Right lobe of liver (tissue), 6 donors: ENCODE results near the gene KLF15. TPM values are rescaled to one million over a fixed set of nuclear protein-coding genes. Genes with fewer than 3 reads are reported as not detected.

Source experiments
- ATAC-seq, 4 donors: fragments of 200-7000 bp; cut with Tn5 transposase; one replicate each; pipeline ENCODE4 v1.9.1; 2020; ENCODE audit warnings: mild to moderate bottlenecking in 4 of 4, moderate library complexity in 4 of 4
- DNase-seq, 3 donors: peaks; one replicate each; pipeline ENCODE4 v3.0.0-alpha.2; 2020
- H3K27ac ChIP-seq, 3 donors: fragments of 200-600 bp; one replicate each; pipeline ENCODE4 v1.8.0; 2022
- H3K27me3 ChIP-seq, 2 donors: fragments of 200-600 bp; one replicate each; pipeline ENCODE4 v1.8.0; 2022
- H3K36me3 ChIP-seq, 4 donors: fragments of 200-600 bp; sonication (generic) in 1 of 4; one replicate each; pipeline versions ENCODE4 v1.5.1 to v1.8.0; 2017 to 2022; ENCODE audit warnings: control low read depth in 1 of 4
- H3K4me1 ChIP-seq, 4 donors: fragments of 200-600 bp; sonication (generic) in 1 of 4; one replicate each; pipeline versions ENCODE4 v1.5.1 to v1.8.0; 2017 to 2022; ENCODE audit warnings: control low read depth in 1 of 4
- H3K4me3 ChIP-seq, 3 donors: fragments of 200-600 bp; one replicate each; pipeline ENCODE4 v1.8.0; 2022
- H3K9me3 ChIP-seq, 4 donors: fragments of 200-600 bp; sonication (generic) in 1 of 4; one replicate each; pipeline versions ENCODE4 v1.5.1 to v1.8.0; 2017 to 2022; ENCODE audit warnings: control low read depth in 1 of 4
- POLR2A ChIP-seq: fragments of 450-650 bp; IDR thresholded peaks from one replicate; pipeline ENCODE4 v1.6.1; 2017; ENCODE audit warnings: antibody characterized with exemption, mild to moderate bottlenecking
- WGBS: methylation state at CpG from one replicate; pipeline ENCODE4 v1.1.6; 2018; ENCODE audit warnings: low coverage, low lambda C conversion rate; ENCODE audit not compliant: insufficient coverage; ENCODE audit errors: missing lambda C conversion rate; 5-methylcytosine and 5-hydroxymethylcytosine counted together
- intact Hi-C, 2 donors: fragments of 100-400 bp; cut with DNase I; formaldehyde crosslinking; loops; one replicate each; pipeline versions ENCODE4 v1.11.2 to v1.14.1; 2022
- total RNA-seq, 6 experiments: library from RNA; depleted of rRNA in 2 of 6; stranded (reverse); fragments of >200 nt in 2 of 6; fragmentation: NEBNext Ultra II Directional in 3 of 6; extraction: Animal tissue kit (Norgen Biotek cat#: 25700) in 3 of 6; gene quantifications; one replicate each; pipeline versions ENCODE4 v1.1.0 to v1.2.4, GENCODE V29; 2016 to 2023
- TF ChIP-seq, protein P1 (sequence below), 4 donors: fragments of 200-600 bp in 3 of 4; fragments of 450-650 bp in 1 of 4; IDR thresholded peaks; one replicate each; pipeline versions ENCODE4 v1.5.1 to v1.8.0; 2016 to 2022; ENCODE audit warnings: antibody characterized with exemption in 4 of 4, mild to moderate bottlenecking in 2 of 4
- donor health status: DM: no; HTN: yes; CAD: no.
- donor health status: DM: no; HTN: no; CAD: no.
- donor health status: DM: no; HTN: no; CAD: no.
- donor health status: DM: no; HTN: yes; CAD: no.
- donor health status: DM: no; HTN: yes; CAD: no.

KLF15 gene
- total RNA-seq, 6 experiments from 2014 or later = 14.4 to 112 (median 89.3) TPM

DNA sequence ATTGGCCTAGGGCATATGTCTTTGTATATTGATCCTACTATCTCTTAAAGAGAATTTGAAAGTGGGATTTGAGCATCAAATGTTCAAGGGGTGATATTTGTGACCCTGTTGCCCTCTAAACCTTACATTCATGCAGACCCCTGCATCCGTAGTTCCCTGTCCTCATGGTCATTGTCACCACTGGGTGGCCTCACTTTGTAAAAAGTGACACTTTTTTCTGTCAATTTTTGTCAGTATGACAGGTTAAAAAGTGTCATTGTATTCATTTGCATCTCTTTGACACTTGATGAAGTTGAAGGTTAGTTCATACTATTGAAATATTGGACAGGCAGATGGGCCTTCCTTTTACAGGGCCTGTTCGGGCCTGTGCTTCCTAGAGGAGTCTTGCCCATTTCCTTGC is 12.3 kb upstream of the KLF15 start:
- TF ChIP-seq, protein P1, sequence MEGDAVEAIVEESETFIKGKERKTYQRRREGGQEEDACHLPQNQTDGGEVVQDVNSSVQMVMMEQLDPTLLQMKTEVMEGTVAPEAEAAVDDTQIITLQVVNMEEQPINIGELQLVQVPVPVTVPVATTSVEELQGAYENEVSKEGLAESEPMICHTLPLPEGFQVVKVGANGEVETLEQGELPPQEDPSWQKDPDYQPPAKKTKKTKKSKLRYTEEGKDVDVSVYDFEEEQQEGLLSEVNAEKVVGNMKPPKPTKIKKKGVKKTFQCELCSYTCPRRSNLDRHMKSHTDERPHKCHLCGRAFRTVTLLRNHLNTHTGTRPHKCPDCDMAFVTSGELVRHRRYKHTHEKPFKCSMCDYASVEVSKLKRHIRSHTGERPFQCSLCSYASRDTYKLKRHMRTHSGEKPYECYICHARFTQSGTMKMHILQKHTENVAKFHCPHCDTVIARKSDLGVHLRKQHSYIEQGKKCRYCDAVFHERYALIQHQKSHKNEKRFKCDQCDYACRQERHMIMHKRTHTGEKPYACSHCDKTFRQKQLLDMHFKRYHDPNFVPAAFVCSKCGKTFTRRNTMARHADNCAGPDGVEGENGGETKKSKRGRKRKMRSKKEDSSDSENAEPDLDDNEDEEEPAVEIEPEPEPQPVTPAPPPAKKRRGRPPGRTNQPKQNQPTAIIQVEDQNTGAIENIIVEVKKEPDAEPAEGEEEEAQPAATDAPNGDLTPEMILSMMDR (IDR thresholded peaks at IDR 0.05) = no peak
- no peak for TF ChIP-seq POLR2A
- H3K27me3 ChIP-seq = no peaks in the 10 kb centered on the region
- WGBS = 100% methylated on average over 2 of the region's 2 CpGs
- H3K27ac ChIP-seq = peak overlapping the region in 1 of 3 donors; percentile 89
- H3K4me1 ChIP-seq = peaks cover 0 to 68% (median 26%) of the 10 kb centered on the region in 4 donors
- H3K9me3 ChIP-seq = no peaks in the 10 kb centered on the region
- intact Hi-C loops = no loop called here
- no peaks in the 10 kb centered on the region for H3K36me3 ChIP-seq
- DNase-seq = peak in 1 of 3 donors; percentile 2
- ATAC-seq = no peak
- H3K4me3 ChIP-seq = no peak overlapping the region

- Histone ChIP-seq H3K36me3 (no peaks in the 10 kb centered on the region), H3K27me3 (no peaks in the 10 kb centered on the region), H3K9me3 (no peaks in the 10 kb centered on the region), H3K27ac (peak overlapping the region; percentile 49 to 89 (median 89)), H3K4me1 (peaks cover 0 to 47% (median 16%) of the 10 kb centered on the region in 4 donors), H3K4me3 (peak overlapping the region in 1 of 3 donors; percentile 7)
- WGBS = 22% methylated on average over 6 of the region's 6 CpGs
- intact Hi-C loops = no loop called here
- DNase-seq (peak; percentile 79 to 89 (median 88)), ATAC-seq (peak; percentile 85 to 89 (median 86))
- TF ChIP-seq POLR2A = no peak
- TF ChIP-seq, protein P1 (IDR thresholded peaks at IDR 0.05) = no peak
Observed at GRCh38 chr3:126367316-126367805, 10.2 kb upstream of the KLF15 start.

DNA sequence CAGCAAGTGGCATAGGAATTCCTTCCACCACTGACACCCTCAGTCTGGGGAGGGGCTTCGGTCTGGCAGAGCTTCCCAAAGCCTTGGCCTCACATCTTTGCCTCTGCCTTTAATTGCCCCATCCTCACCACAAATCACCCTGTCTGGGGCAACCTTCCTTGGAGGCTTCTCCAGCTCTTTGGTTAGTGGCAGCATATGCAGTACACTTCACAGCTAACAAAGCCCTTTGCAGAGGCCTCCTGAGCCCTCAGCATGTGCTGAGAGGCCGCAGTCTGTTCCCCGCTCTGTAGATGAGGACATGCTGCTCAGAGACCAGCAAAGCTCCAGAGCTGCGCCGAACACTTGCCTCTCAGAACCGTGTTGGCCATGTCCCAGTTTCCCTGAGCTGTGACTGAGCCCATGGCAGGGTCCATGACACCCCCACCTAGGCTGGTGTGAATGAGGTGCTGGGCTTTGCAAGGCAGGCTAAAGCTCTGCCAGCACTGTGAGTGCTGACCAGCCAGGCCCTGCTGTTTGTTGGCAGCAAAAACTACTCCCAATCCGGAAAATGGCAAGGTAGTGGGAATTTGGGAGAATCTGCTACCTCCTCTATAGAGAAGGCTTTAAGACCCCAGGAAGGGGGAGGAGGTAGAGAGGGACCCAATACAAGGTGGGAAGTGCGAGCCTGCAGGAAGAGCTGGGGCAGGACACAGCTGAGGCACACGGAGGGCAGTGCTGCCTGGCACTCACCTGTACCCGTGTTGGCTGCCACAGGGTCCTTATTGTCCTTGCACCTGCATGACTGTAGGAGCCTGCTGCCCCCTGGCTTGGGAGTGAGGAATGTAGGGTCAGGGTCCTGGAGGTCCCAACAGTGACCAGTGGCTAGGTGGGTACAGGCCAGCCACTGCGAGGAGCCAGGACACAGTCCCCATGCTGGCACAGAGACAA is 8.4 kb upstream of the KLF15 start:
- DNase-seq (peak in 2 of 3 donors; percentile 40 to 46), ATAC-seq (peak in 1 of 4 donors; percentile 2)
- intact Hi-C loops = no loop called here
- peaks cover 0 to 43% (median 16%) of the 10 kb centered on the region in 4 donors for H3K4me1 ChIP-seq
- no peaks in the 10 kb centered on the region for H3K9me3 ChIP-seq
- no peak overlapping the region for H3K4me3 ChIP-seq
- H3K36me3 ChIP-seq = no peaks in the 10 kb centered on the region
- TF ChIP-seq, protein P1 (IDR thresholded peaks at IDR 0.05) = no peak
- no peak for TF ChIP-seq POLR2A
- H3K27ac ChIP-seq = peak overlapping the region in 2 of 3 donors; percentile 15 to 89
- WGBS = 73% methylated on average over 3 of the region's 11 CpGs
- H3K27me3 ChIP-seq = no peaks in the 10 kb centered on the region

DNA sequence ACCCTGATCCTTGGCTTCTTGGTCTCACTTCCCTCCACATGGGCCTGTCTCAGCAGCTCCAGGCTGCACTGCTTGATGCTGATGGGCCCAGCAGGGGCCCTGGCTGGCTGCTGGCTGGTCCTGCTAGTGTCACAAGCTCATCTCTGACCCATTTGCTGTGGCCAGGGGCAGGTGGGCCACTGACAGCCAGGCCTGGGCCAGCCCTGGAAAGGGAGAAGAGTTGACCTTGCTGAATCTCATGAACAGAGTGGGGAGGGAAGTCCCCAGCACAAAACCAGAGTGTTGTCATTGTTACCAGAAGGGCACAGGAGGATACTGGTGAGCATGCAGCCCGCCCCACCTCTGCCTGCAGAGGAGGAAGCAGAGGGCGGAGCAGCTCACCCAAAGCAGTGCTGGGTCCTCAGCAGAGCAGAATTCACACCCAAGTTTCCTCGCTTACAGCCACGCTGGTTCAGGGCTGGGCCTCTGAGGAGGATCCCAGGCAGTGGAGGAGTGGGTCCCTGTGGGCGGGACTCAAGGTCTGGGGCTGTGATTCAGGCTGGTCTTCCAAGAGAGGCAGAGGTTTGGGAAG is 7.6 kb upstream of the KLF15 start:
- peak overlapping the region in 1 of 3 donors; percentile 89 for H3K27ac ChIP-seq

More for the DNA sequence above, 7.6 kb upstream of the KLF15 start:
- Histone ChIP-seq H3K4me1 (peaks cover 0 to 43% (median 16%) of the 10 kb centered on the region in 4 donors), H3K27me3 (no peaks in the 10 kb centered on the region), H3K4me3 (no peak overlapping the region), H3K9me3 (no peaks in the 10 kb centered on the region), H3K36me3 (no peaks in the 10 kb centered on the region)
- DNase-seq (peak in 2 of 3 donors; percentile 37 to 46), ATAC-seq (no peak)
- no CpG with 5 or more reads among the region's 5 CpGs for WGBS
- intact Hi-C loops = no loop called here
- no peak for TF ChIP-seq POLR2A
- TF ChIP-seq, protein P1 (IDR thresholded peaks at IDR 0.05) = no peak
